ENCODE measurements around the gene LCN15. TPM values are rescaled to one million over a fixed set of nuclear protein-coding genes. Genes with fewer than 3 reads are reported as not detected.
A peak's percentile ranks its signal among the peaks of the same experiment; 100 is the strongest.

Gene LCN15
- total and polyA plus RNA-seq, 4 donors = not detected

GRCh38 chr9:136720898-136721338, 43.4 kb downstream of the LCN15 start:
- H3K4me3 ChIP-seq (ENCODE audit: low read depth in 1 of 3, low read length in 3 of 3) = no peak overlapping the region
- TF ChIP-seq REST (IDR thresholded peaks at IDR 0.05) (peak; percentile 78), ATF3 (IDR thresholded peaks at IDR 0.05) (no peak)
- no peaks in the 10 kb centered on the region for H3K9me3 ChIP-seq (ENCODE audit: control insufficient read depth in 4 of 4, low read length in 3 of 4)
- peaks cover 15 to 30% (median 20%) of the 10 kb centered on the region in 4 donors for H3K36me3 ChIP-seq (ENCODE audit: control insufficient read depth in 4 of 4, insufficient read depth in 3 of 4, low read depth in 1 of 4, low read length in 3 of 4)
- 81% methylated on average over 11 of the region's 11 CpGs for WGBS
- H3K27me3 ChIP-seq (ENCODE audit: control insufficient read depth in 4 of 4, insufficient read depth in 4 of 4, low read length in 3 of 4) = no peaks in the 10 kb centered on the region
- no peak for DNase-seq (ENCODE audit: low spot score)
- H3K4me1 ChIP-seq (ENCODE audit: control insufficient read depth in 4 of 4, insufficient read depth in 4 of 4, low read length in 3 of 4) = peaks cover 0 to 44% (median 18%) of the 10 kb centered on the region in 4 donors
- no peak overlapping the region for H3K9ac ChIP-seq (ENCODE audit: low read depth in 1 of 2, low read length in 2 of 2)
- no peak overlapping the region for H3K27ac ChIP-seq (ENCODE audit: low read depth in 1 of 2, low read length in 2 of 2)

- no peak for DNase-seq (ENCODE audit: low spot score)
- Histone ChIP-seq H3K9ac (ENCODE audit: low read depth in 1 of 2, low read length in 2 of 2) (no peak overlapping the region), H3K9me3 (ENCODE audit: control insufficient read depth in 4 of 4, low read length in 3 of 4) (no peaks in the 10 kb centered on the region), H3K4me1 (ENCODE audit: control insufficient read depth in 4 of 4, insufficient read depth in 4 of 4, low read length in 3 of 4) (peaks cover 0 to 39% (median 14%) of the 10 kb centered on the region in 4 donors), H3K36me3 (ENCODE audit: control insufficient read depth in 4 of 4, insufficient read depth in 3 of 4, low read depth in 1 of 4, low read length in 3 of 4) (peaks cover 12 to 27% (median 18%) of the 10 kb centered on the region in 4 donors), H3K4me3 (ENCODE audit: low read depth in 1 of 3, low read length in 3 of 3) (no peak overlapping the region), H3K27me3 (ENCODE audit: control insufficient read depth in 4 of 4, insufficient read depth in 4 of 4, low read length in 3 of 4) (no peaks in the 10 kb centered on the region), H3K27ac (ENCODE audit: low read depth in 1 of 2, low read length in 2 of 2) (no peak overlapping the region)
- 69% methylated on average over 20 of the region's 20 CpGs for WGBS
- TF ChIP-seq GABPA (IDR thresholded peaks at IDR 0.05 in 1 of 2, conservative IDR thresholded peaks at IDR 0.05 in 1 of 2) (no peak), HNF4G (IDR thresholded peaks at IDR 0.05) (no peak), JUND (IDR thresholded peaks at IDR 0.05) (no peak), REST (IDR thresholded peaks at IDR 0.05) (no peak), FOXA1 (IDR thresholded peaks at IDR 0.05) (no peak), NR2F2 (IDR thresholded peaks at IDR 0.05) (no peak), TAF1 (conservative IDR thresholded peaks at IDR 0.05) (no peak), RAD21 (IDR thresholded peaks at IDR 0.05) (no peak), CTCF (IDR thresholded peaks at IDR 0.05; ENCODE audit: low read depth, low read length, missing input control) (no peak), YY1 (IDR thresholded peaks at IDR 0.05) (no peak), RXRA (IDR thresholded peaks at IDR 0.05) (no peak), MAX (IDR thresholded peaks at IDR 0.05) (no peak), EGR1 (IDR thresholded peaks at IDR 0.05; ENCODE audit: low read depth in 2 of 2) (no peak), ATF3 (IDR thresholded peaks at IDR 0.05) (no peak), HNF4A (conservative IDR thresholded peaks at IDR 0.05) (no peak), SP1 (IDR thresholded peaks at IDR 0.05) (no peak), FOXA2 (IDR thresholded peaks at IDR 0.05) (no peak)
Observed at GRCh38 chr9:136720251-136720897, 43.9 kb downstream of the LCN15 start.

Data from liver (tissue), 9 donors.